ENCODE results near the gene MOCOS. TPM values are rescaled to one million over a fixed set of nuclear protein-coding genes. Genes with fewer than 3 reads are reported as not detected.

MOCOS gene
- total RNA-seq, 2 donors from 2014 or later, result 1.0 to 1.3 TPM

GRCh38 chr18:36181898-36182506 is 5.3 kb upstream of the MOCOS start:
- DNase-seq (no peak), ATAC-seq (no peak)
- Histone ChIP-seq H3K36me3 (replicated peaks in 1 of 2; ENCODE audit: insufficient read depth in 1 of 2, low read depth in 2 of 2) (no peaks in the 10 kb centered on the region), H3K27me3 (no peaks in the 10 kb centered on the region), H3K4me3 (no peak overlapping the region), H3K4me1 (peaks cover 6% of the 10 kb centered on the region), H3K27ac (no peak overlapping the region), H3K9me3 (no peaks in the 10 kb centered on the region)
- intact Hi-C loops (cut with DNase I), result no loop called here
- no peak for TF ChIP-seq CTCF (IDR thresholded peaks at IDR 0.05)
- no peak for TF ChIP-seq POLR2A (IDR thresholded peaks at IDR 0.05)
- 75% methylated on average over 3 of the region's 3 CpGs for WGBS, 2 donors

GRCh38 chr18:36183033-36183432 is 4.3 kb upstream of the MOCOS start:
- no peaks in the 10 kb centered on the region for H3K27me3 ChIP-seq
- H3K36me3 ChIP-seq (replicated peaks in 1 of 2; ENCODE audit: insufficient read depth in 1 of 2, low read depth in 2 of 2), result no peaks in the 10 kb centered on the region
- intact Hi-C loops (cut with DNase I), result no loop called here
- peaks cover 10% of the 10 kb centered on the region for H3K4me1 ChIP-seq
- WGBS, 2 donors, result 84 to 85% methylated on average over 6 of the region's 6 CpGs
- H3K9me3 ChIP-seq, result no peaks in the 10 kb centered on the region
- no peak overlapping the region for H3K27ac ChIP-seq
- TF ChIP-seq POLR2A (IDR thresholded peaks at IDR 0.05) (no peak), CTCF (IDR thresholded peaks at IDR 0.05) (no peak)
- DNase-seq, result no peak
- no peak overlapping the region for H3K4me3 ChIP-seq
- no peak for ATAC-seq

- DNase-seq, result no peak
- WGBS, 2 donors, result 69 to 88% methylated on average over 2 of the region's 2 CpGs
- no peak overlapping the region for H3K27ac ChIP-seq
- intact Hi-C loops (cut with DNase I), result no loop called here
- ATAC-seq, result no peak
- no peaks in the 10 kb centered on the region for H3K27me3 ChIP-seq
- H3K4me3 ChIP-seq, result no peak overlapping the region
- H3K36me3 ChIP-seq (replicated peaks in 1 of 2; ENCODE audit: insufficient read depth in 1 of 2, low read depth in 2 of 2), result no peaks in the 10 kb centered on the region
- TF ChIP-seq CTCF (IDR thresholded peaks at IDR 0.05), result no peak
- TF ChIP-seq POLR2A (IDR thresholded peaks at IDR 0.05), result no peak
- H3K9me3 ChIP-seq, result no peaks in the 10 kb centered on the region
- H3K4me1 ChIP-seq, result peaks cover 15% of the 10 kb centered on the region
Measured at GRCh38 chr18:36183987-36184386, 3.3 kb upstream of the MOCOS start.

GRCh38 chr18:36185157-36185556 is 2.1 kb upstream of the MOCOS start:
- peaks cover 15% of the 10 kb centered on the region for H3K4me1 ChIP-seq
- ATAC-seq, result no peak
- no peak for DNase-seq
- no peak overlapping the region for H3K4me3 ChIP-seq
- no peaks in the 10 kb centered on the region for H3K36me3 ChIP-seq (replicated peaks in 1 of 2; ENCODE audit: insufficient read depth in 1 of 2, low read depth in 2 of 2)
- H3K27me3 ChIP-seq, result no peaks in the 10 kb centered on the region
- no peak overlapping the region for H3K27ac ChIP-seq
- H3K9me3 ChIP-seq, result no peaks in the 10 kb centered on the region
- 50 to 100% methylated on average over 1 to 3 of the region's 3 CpGs for WGBS, 2 donors
- intact Hi-C loops (cut with DNase I), result no loop called here
- no peak for TF ChIP-seq POLR2A (IDR thresholded peaks at IDR 0.05)
- no peak for TF ChIP-seq CTCF (IDR thresholded peaks at IDR 0.05)

GRCh38 chr18:36185901-36186460 is 1.3 kb upstream of the MOCOS start:
- intact Hi-C loops (cut with DNase I), result no loop called here
- Histone ChIP-seq H3K36me3 (replicated peaks in 1 of 2; ENCODE audit: insufficient read depth in 1 of 2, low read depth in 2 of 2) (no peaks in the 10 kb centered on the region), H3K4me1 (peaks cover 15% of the 10 kb centered on the region), H3K4me3 (no peak overlapping the region), H3K27me3 (no peaks in the 10 kb centered on the region), H3K27ac (no peak overlapping the region), H3K9me3 (no peaks in the 10 kb centered on the region)
- TF ChIP-seq POLR2A (IDR thresholded peaks at IDR 0.05) (no peak), CTCF (IDR thresholded peaks at IDR 0.05) (no peak)
- ATAC-seq (no peak), DNase-seq (no peak)
- 73 to 89% methylated on average over 12 to 18 of the region's 18 CpGs for WGBS, 2 donors

Data from body of pancreas (tissue), 4 donors.